AG09319 (cell line): ENCODE data around the gene METTL8.

Source experiments
- DNase-seq: peaks from one replicate; pipeline ENCODE4 v3.0.0-alpha.2; 2010; ENCODE audit warnings: low read depth; ENCODE audit errors: extremely low read depth
- CTCF ChIP-seq: IDR thresholded peaks from 2 replicates; pipeline ENCODE4 v1.5.1; 2011; ENCODE audit warnings: low read depth, mild to moderate bottlenecking, inconsistent platforms, low read length, moderate library complexity

The METTL8 gene

GRCh38 chr2:171287611-171288010 lies 146.2 kb downstream of the METTL8 start:
- no peak for DNase-seq
- no peak for TF ChIP-seq CTCF

GRCh38 chr2:171287036-171287571 lies 146.7 kb downstream of the METTL8 start:
- TF ChIP-seq CTCF = no peak
- DNase-seq = no peak

DNA sequence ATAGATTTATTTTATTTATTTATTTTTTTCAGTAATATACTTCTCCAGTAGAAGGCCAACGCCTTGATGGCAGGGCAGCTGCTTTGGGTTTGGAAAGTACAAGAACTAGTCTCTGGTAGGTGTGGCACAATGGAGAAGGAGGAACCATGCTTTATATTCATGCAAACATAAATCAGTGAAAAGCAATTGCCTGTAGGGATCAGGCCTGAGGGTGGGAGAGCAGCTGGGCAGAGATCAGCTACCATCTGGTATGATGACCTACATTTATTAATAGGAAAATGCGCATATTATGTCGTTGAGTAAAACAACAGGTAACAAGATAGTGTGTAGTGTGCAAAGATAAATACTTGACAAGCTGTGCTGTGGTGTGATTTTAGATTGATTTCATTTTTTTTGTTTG lies 152.7 kb downstream of the METTL8 start:
- no peak for DNase-seq
- no peak for TF ChIP-seq CTCF

GRCh38 chr2:171279983-171280790 lies 153.6 kb downstream of the METTL8 start:
- no peak for DNase-seq
- TF ChIP-seq CTCF = no peak

- no peak for TF ChIP-seq CTCF
- no peak for DNase-seq
Observed at GRCh38 chr2:171274757-171275156, 159.0 kb downstream of the METTL8 start.

DNA sequence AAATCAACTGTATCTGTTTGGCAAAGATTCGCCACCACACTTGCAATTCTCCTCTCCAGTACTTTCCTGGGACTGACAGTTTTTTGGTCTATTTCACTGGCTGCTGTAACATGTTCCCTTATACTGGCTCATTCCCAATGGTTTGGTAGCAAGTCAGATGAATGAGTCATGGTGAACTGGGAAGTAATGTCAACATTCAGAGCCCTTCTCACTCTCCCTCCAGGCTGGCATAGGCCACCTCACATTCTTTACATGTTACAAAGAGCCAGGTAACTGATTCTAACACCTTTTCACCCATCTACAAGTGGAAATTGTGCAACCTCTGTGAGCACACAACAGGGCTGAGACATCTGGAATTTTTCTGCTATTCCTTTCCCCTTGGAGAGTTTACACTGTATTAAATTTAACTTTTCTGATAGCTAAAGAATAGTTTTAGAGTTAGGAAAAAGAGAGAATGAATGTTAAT lies 161.8 kb downstream of the METTL8 start:
- no peak for TF ChIP-seq CTCF
- DNase-seq = peak; percentile 63

DNA sequence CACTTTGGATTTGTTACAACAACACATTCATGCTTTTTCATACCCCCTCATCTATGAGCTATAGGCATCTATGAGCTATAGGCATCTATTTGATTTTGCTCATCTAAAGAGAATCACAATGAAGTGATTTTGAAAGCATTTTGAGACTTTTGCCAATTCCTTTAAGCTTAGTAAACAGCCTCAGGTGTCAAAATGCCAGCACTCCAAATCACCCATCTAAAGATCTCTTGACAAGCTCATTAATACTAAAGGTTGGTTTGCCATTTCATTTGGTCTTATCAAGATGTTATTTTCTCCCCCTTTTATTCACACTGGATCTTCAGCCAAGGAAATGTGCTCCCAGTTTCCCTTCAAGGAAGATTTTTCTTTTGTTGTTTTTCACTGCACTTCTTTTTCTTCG lies 162.4 kb downstream of the METTL8 start:
- no peak for DNase-seq
- TF ChIP-seq CTCF = no peak
